ENCODE results near the gene SCFD2.

DNA sequence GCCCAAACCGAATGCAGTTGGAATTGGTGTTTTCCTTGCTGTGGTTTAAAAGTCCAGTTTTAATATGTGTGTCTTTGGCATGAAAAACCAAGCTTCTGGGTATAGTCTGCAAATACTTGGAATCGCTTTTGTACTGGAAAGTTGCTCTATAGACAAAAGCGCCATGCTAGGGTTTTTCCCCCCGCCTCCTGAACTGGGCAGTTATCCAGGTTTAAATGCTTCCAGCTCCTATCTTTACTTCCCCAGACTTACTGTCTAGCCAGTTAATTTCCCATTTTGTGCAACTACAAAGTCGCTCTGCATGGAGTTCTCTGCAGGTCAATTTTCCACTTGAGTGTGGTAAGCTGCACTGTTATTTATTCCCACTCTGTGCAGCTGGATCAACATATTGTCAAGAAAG, 501.1 kb downstream of the SCFD2 start:
- TF ChIP-seq, protein P1, sequence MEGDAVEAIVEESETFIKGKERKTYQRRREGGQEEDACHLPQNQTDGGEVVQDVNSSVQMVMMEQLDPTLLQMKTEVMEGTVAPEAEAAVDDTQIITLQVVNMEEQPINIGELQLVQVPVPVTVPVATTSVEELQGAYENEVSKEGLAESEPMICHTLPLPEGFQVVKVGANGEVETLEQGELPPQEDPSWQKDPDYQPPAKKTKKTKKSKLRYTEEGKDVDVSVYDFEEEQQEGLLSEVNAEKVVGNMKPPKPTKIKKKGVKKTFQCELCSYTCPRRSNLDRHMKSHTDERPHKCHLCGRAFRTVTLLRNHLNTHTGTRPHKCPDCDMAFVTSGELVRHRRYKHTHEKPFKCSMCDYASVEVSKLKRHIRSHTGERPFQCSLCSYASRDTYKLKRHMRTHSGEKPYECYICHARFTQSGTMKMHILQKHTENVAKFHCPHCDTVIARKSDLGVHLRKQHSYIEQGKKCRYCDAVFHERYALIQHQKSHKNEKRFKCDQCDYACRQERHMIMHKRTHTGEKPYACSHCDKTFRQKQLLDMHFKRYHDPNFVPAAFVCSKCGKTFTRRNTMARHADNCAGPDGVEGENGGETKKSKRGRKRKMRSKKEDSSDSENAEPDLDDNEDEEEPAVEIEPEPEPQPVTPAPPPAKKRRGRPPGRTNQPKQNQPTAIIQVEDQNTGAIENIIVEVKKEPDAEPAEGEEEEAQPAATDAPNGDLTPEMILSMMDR (conservative IDR thresholded peaks at IDR 0.05), result no peak
- TF ChIP-seq EZH2 (IDR thresholded peaks at IDR 0.05; ENCODE audit: low read depth), result no peak

Measured in PC-9 (cell line).